HL-60 (cell line): ENCODE results near the gene SEC14L2.
"Not testable (repeated sequence)": the region's sequence is repeated elsewhere in the genome, so short reads cannot be mapped to it uniquely, and the experiment has no call there.

Source experiments
- DNase-seq, 2 experiments: peaks; one replicate each; pipeline ENCODE4 v3.0.0-alpha.2; 2010 to 2020; ENCODE audit warnings: low read depth in 1 of 2, low spot score in 1 of 2
- H3K27ac ChIP-seq: fragments of 250-450 bp; sonication (Bioruptor Pico); replicated peaks from 2 replicates; pipeline ENCODE4 v1.5.1; 2020; ENCODE audit warnings: mild to moderate bottlenecking, moderate library complexity
- H3K27me3 ChIP-seq: fragments of 250-450 bp; sonication (Bioruptor Pico); 2 replicates; pipeline ENCODE4 v1.5.1; 2021; ENCODE audit warnings: mild to moderate bottlenecking, moderate library complexity; ENCODE audit not compliant: insufficient read depth, poor library complexity, severe bottlenecking
- H3K4me3 ChIP-seq: replicated peaks from 2 replicates; pipeline ENCODE4 v1.5.1; 2011; ENCODE audit warnings: mild to moderate bottlenecking, control low read depth, low read length; ENCODE audit not compliant: insufficient read depth
- GABPA ChIP-seq: IDR thresholded peaks from 2 replicates; pipeline ENCODE4 v1.6.1; 2012; ENCODE audit warnings: low read depth
- POLR2AphosphoS5 ChIP-seq: IDR thresholded peaks from 2 replicates; pipeline ENCODE4 v1.6.1; 2012; ENCODE audit warnings: low read depth
- SPI1 ChIP-seq: IDR thresholded peaks from 2 replicates; pipeline ENCODE4 v1.6.1; 2012; ENCODE audit warnings: low read depth, mild to moderate bottlenecking, borderline replicate concordance
- TF ChIP-seq, protein P1 (sequence below): IDR thresholded peaks from one replicate; pipeline ENCODE4 v1.5.1; 2011; ENCODE audit warnings: low read length, control low read depth, inconsistent platforms; ENCODE audit not compliant: insufficient read depth
- TF ChIP-seq, protein P2 (sequence below): IDR thresholded peaks from 2 replicates; pipeline ENCODE4 v1.6.1; 2012; ENCODE audit warnings: low read depth; ENCODE audit not compliant: insufficient replicate concordance

The SEC14L2 gene

DNA sequence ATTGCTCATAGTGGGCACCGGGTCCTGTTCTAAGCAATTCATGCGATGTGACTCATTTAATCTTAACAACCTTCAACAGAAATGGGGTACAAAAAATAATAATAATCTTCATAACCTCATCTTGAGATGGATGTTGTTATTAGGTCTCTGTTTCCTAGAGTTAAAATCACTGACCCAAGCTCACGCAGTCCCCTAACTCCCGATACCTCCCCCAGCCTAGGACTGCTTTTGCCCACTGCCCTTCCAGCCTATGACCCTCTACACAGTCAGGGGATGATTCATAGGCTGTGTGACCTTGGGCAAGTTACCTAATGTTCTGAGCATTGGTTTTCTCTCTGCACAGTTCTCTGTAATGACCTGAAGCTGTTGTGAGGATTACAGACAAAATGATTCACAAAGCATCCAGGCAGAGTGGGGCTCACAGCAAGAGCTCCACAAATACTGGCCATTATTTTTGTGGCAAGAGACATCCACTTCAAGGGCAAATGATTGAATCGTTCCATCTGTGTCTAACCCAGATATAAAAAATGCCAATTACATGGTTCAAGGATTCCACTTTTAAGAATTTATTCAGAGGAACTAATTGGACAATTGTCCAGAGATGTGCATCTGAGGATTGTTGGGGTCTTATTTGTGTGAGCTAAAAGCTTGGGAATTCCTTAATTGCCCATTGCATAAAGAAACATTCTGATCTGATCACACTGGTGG lies 48.8 kb downstream of the SEC14L2 start:
- DNase-seq: no peak
- H3K27me3 ChIP-seq: peaks cover 28% of the 10 kb centered on the region
- no peak overlapping the region for H3K27ac ChIP-seq
- TF ChIP-seq, protein P1, sequence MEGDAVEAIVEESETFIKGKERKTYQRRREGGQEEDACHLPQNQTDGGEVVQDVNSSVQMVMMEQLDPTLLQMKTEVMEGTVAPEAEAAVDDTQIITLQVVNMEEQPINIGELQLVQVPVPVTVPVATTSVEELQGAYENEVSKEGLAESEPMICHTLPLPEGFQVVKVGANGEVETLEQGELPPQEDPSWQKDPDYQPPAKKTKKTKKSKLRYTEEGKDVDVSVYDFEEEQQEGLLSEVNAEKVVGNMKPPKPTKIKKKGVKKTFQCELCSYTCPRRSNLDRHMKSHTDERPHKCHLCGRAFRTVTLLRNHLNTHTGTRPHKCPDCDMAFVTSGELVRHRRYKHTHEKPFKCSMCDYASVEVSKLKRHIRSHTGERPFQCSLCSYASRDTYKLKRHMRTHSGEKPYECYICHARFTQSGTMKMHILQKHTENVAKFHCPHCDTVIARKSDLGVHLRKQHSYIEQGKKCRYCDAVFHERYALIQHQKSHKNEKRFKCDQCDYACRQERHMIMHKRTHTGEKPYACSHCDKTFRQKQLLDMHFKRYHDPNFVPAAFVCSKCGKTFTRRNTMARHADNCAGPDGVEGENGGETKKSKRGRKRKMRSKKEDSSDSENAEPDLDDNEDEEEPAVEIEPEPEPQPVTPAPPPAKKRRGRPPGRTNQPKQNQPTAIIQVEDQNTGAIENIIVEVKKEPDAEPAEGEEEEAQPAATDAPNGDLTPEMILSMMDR: no peak
- no peak for TF ChIP-seq SPI1
- TF ChIP-seq, protein P2, sequence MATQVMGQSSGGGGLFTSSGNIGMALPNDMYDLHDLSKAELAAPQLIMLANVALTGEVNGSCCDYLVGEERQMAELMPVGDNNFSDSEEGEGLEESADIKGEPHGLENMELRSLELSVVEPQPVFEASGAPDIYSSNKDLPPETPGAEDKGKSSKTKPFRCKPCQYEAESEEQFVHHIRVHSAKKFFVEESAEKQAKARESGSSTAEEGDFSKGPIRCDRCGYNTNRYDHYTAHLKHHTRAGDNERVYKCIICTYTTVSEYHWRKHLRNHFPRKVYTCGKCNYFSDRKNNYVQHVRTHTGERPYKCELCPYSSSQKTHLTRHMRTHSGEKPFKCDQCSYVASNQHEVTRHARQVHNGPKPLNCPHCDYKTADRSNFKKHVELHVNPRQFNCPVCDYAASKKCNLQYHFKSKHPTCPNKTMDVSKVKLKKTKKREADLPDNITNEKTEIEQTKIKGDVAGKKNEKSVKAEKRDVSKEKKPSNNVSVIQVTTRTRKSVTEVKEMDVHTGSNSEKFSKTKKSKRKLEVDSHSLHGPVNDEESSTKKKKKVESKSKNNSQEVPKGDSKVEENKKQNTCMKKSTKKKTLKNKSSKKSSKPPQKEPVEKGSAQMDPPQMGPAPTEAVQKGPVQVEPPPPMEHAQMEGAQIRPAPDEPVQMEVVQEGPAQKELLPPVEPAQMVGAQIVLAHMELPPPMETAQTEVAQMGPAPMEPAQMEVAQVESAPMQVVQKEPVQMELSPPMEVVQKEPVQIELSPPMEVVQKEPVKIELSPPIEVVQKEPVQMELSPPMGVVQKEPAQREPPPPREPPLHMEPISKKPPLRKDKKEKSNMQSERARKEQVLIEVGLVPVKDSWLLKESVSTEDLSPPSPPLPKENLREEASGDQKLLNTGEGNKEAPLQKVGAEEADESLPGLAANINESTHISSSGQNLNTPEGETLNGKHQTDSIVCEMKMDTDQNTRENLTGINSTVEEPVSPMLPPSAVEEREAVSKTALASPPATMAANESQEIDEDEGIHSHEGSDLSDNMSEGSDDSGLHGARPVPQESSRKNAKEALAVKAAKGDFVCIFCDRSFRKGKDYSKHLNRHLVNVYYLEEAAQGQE: no peak
- TF ChIP-seq POLR2AphosphoS5: no peak
- no peak for TF ChIP-seq GABPA
- H3K4me3 ChIP-seq: no peak overlapping the region

DNA sequence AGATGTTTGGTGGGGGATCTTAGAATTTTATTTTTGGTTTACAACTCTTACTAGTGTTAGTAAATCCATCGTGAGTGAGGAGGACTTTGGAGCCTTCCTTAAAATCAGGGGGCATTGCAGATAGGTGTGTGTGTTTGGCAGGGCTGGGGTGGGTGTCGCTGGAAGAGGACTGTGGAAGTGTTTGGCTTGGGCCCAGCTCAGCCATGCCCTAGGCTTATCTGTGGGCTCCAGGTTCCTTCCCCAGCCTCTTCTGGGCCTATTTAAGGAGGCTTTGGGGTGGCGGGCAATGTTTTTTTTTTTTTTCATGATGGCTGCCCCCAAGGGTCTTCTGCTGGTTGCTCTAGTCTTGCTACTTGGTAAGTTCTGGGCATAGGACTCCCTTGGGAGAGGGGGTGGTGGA lies 50.8 kb downstream of the SEC14L2 start:
- Histone ChIP-seq H3K27ac (no peak overlapping the region), H3K27me3 (peaks cover 25% of the 10 kb centered on the region), H3K4me3 (no peak overlapping the region)
- no peak for DNase-seq
- TF ChIP-seq POLR2AphosphoS5 (no peak), SPI1 (no peak), GABPA (no peak)
- TF ChIP-seq, protein P1: no peak
- TF ChIP-seq, protein P2: no peak

DNA sequence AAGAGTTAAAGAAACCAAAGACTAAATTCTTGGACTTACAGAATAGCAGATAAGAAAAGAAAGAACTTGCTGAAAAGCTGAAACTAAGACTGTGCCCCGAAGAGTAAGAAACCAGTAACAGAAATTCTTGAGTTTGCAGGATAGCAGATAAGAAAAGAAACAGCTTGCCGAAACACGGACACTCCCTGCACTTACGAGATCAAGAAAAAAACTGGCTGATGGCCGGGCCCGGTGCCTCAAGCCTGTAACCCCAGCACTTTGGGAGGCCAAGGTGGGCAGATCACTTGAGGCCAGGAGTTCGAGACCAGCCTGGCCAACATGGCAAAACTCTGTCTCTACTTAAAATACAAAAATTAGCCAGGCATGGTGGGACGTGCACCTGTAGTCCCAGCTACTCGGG lies 54.7 kb downstream of the SEC14L2 start:
- H3K27ac ChIP-seq, H3K27me3 ChIP-seq, H3K4me3 ChIP-seq, DNase-seq: not testable (repeated sequence)

DNA sequence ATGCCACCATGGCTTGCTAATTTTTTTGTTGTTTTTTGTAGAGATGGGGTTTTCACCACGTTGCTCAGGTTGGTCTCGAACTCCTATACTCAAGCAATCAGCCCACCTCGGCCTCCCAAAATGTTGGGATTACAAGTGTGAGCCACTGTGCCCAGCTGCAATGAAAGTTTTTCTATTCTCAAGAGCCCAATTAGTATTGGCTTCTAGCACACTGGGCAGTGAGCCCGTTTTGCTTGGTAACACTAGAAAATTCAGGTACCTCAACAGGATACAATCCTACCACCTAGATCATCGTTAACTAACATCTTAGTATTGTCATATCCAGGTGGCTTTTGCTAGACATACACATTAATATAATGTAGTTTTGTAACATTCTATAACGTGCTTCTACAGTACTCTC lies 56.0 kb downstream of the SEC14L2 start:
- no peak for TF ChIP-seq POLR2AphosphoS5
- TF ChIP-seq, protein P2: no peak
- no peak for TF ChIP-seq GABPA
- TF ChIP-seq, protein P1: no peak
- no peak for TF ChIP-seq SPI1
- DNase-seq: no peak
- Histone ChIP-seq H3K27me3 (no peaks in the 10 kb centered on the region), H3K27ac (no peak overlapping the region), H3K4me3 (no peak overlapping the region)
